Body of pancreas (tissue), 4 donors: ENCODE measurements around the gene USP22. TPM values are rescaled to one million over a fixed set of nuclear protein-coding genes. Genes with fewer than 3 reads are reported as not detected.

ENCODE experiments used
- ATAC-seq: fragments of 150-250 bp; one replicate; pipeline ENCODE4 v1.9.1; 2016
- DNase-seq, 4 donors: peaks; one replicate each; pipeline ENCODE4 v3.0.0-alpha.2; 2019
- H3K27ac ChIP-seq, 4 donors: fragments of 200-600 bp; sonication (generic); 1 replicate in 3 of 4; 2 replicates in 1 of 4; pipeline versions ENCODE4 v1.5.1 to v1.6.1; 2016 to 2019; ENCODE audit warnings: mild to moderate bottlenecking in 1 of 4, mixed read lengths in 1 of 4, moderate library complexity in 1 of 4
- H3K27me3 ChIP-seq, 2 donors: fragments of 200-600 bp; sonication (generic); one replicate each; pipeline ENCODE4 v1.6.0; 2016; ENCODE audit warnings: mild to moderate bottlenecking in 1 of 2
- H3K36me3 ChIP-seq, 2 donors: fragments of 200-600 bp; sonication (generic); replicated peaks in 1 of 2; 2 replicates each; pipeline ENCODE4 v1.5.1; 2016; ENCODE audit warnings: low read depth in 2 of 2; ENCODE audit not compliant: insufficient read depth in 1 of 2
- H3K4me1 ChIP-seq: fragments of 200-600 bp; sonication (generic); one replicate; pipeline ENCODE4 v1.6.0; 2016
- H3K4me3 ChIP-seq, 2 donors: fragments of 200-600 bp; sonication (generic); 1 replicate in 1 of 2; 2 replicates in 1 of 2; pipeline ENCODE4 v1.5.1; 2016 to 2019
- H3K9me3 ChIP-seq, 3 donors: fragments of 200-600 bp; sonication (generic); 1 replicate in 2 of 3; 2 replicates in 1 of 3; pipeline ENCODE4 v1.5.1; 2016
- CTCF ChIP-seq, 7 experiments: fragments of 450-650 bp in 4 of 7; fragments of 200-600 bp in 3 of 7; sonication (generic) in 3 of 7; IDR thresholded peaks; one replicate each; pipeline ENCODE4 v1.5.1; 2016 to 2019; ENCODE audit warnings: antibody characterized with exemption in 7 of 7
- POLR2A ChIP-seq, 3 donors: fragments of 450-650 bp; IDR thresholded peaks; one replicate each; pipeline ENCODE4 v1.6.1; 2016; ENCODE audit warnings: antibody characterized with exemption in 3 of 3, mild to moderate bottlenecking in 2 of 3
- WGBS, 2 donors: methylation state at CpG; one replicate each; pipeline ENCODE4 v1.1.5; 2017; 5-methylcytosine and 5-hydroxymethylcytosine counted together
- intact Hi-C: fragments of 100-400 bp; cut with DNase I; formaldehyde crosslinking; loops from one replicate; pipeline ENCODE4 v1.15.1; 2023
- total RNA-seq, 2 donors: library from RNA; depleted of rRNA; stranded (reverse); fragments of >200 nt; gene quantifications; one replicate each; pipeline ENCODE4 v1.1.0, GENCODE V29; 2016

Gene USP22
- total RNA-seq, 2 donors from 2014 or later, result 66.4 to 79.4 TPM

DNA sequence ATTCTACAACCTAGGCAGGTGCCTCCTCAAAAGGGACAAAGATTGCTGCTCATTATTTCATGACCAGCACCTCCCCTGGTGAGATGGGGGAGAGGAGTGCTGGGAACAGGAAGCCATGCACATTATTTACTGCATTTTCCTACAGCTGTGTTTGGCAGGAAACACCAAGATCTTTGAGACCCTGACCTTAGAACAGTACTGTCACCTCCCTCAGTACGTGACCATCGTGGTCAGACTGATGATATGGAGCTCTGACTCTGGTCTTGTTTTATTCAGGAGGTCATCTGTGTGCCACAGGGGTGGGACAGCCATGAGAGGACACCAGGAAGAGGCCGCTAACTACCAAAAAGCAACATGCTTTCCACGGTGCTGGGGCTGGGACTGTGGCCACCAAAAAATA is 37.4 kb downstream of the USP22 start:
- no peaks in the 10 kb centered on the region for H3K4me1 ChIP-seq
- 53 to 56% methylated on average over 3 to 4 of the region's 4 CpGs for WGBS, 2 donors
- H3K9me3 ChIP-seq, result no peaks in the 10 kb centered on the region
- intact Hi-C loops, result no loop called here
- no peak for ATAC-seq
- peaks cover 42 to 66% of the 10 kb centered on the region in 2 donors for H3K36me3 ChIP-seq
- TF ChIP-seq CTCF (IDR thresholded peaks at IDR 0.05) (no peak), POLR2A (IDR thresholded peaks at IDR 0.05) (no peak)
- H3K4me3 ChIP-seq, result no peak overlapping the region
- DNase-seq, result peak in 1 of 4 donors; percentile 2
- no peak overlapping the region for H3K27ac ChIP-seq
- H3K27me3 ChIP-seq, result no peaks in the 10 kb centered on the region

GRCh38 chr17:21004016-21004930 is 38.5 kb downstream of the USP22 start:
- ATAC-seq, result no peak
- no peak overlapping the region for H3K4me3 ChIP-seq
- DNase-seq, result no peak
- intact Hi-C loops, result no loop called here
- peaks cover 42 to 64% of the 10 kb centered on the region in 2 donors for H3K36me3 ChIP-seq
- H3K4me1 ChIP-seq, result no peaks in the 10 kb centered on the region
- H3K27me3 ChIP-seq, result no peaks in the 10 kb centered on the region
- no peak overlapping the region for H3K27ac ChIP-seq
- WGBS, 2 donors, result 71 to 74% methylated on average over 15 to 24 of the region's 26 CpGs
- TF ChIP-seq POLR2A (IDR thresholded peaks at IDR 0.05) (no peak), CTCF (IDR thresholded peaks at IDR 0.05) (no peak)
- H3K9me3 ChIP-seq, result no peaks in the 10 kb centered on the region

GRCh38 chr17:21003007-21003621 is 39.7 kb downstream of the USP22 start:
- H3K27ac ChIP-seq, result no peak overlapping the region
- H3K9me3 ChIP-seq, result no peaks in the 10 kb centered on the region
- TF ChIP-seq CTCF (IDR thresholded peaks at IDR 0.05) (no peak), POLR2A (IDR thresholded peaks at IDR 0.05) (no peak)
- no peaks in the 10 kb centered on the region for H3K4me1 ChIP-seq
- peaks cover 42 to 56% of the 10 kb centered on the region in 2 donors for H3K36me3 ChIP-seq
- DNase-seq (no peak), ATAC-seq (no peak)
- no peak overlapping the region for H3K4me3 ChIP-seq
- no peaks in the 10 kb centered on the region for H3K27me3 ChIP-seq
- intact Hi-C loops, result no loop called here
- 78 to 79% methylated on average over 11 of the region's 11 CpGs for WGBS, 2 donors

- intact Hi-C loops, result no loop called here
- no peak overlapping the region for H3K27ac ChIP-seq
- no peaks in the 10 kb centered on the region for H3K9me3 ChIP-seq
- peaks cover 42 to 51% of the 10 kb centered on the region in 2 donors for H3K36me3 ChIP-seq
- no peak overlapping the region for H3K4me3 ChIP-seq
- no peaks in the 10 kb centered on the region for H3K4me1 ChIP-seq
- H3K27me3 ChIP-seq, result no peaks in the 10 kb centered on the region
- TF ChIP-seq POLR2A (IDR thresholded peaks at IDR 0.05) (no peak), CTCF (IDR thresholded peaks at IDR 0.05) (no peak)
- no peak for DNase-seq
- WGBS, 2 donors, result 87 to 94% methylated on average over 16 to 26 of the region's 26 CpGs
- no peak for ATAC-seq
Measured at GRCh38 chr17:21002309-21003006, 40.4 kb downstream of the USP22 start.
